Lung (tissue), 12 donors: ENCODE data around the gene AIFM3. TPM values are rescaled to one million over a fixed set of nuclear protein-coding genes. Genes with fewer than 3 reads are reported as not detected.

ENCODE experiments used
- ATAC-seq: fragments of 200-7000 bp; cut with Tn5 transposase; one replicate; pipeline ENCODE4 v1.9.1; 2020; ENCODE audit warnings: moderate number of reproducible peaks; ENCODE audit not compliant: insufficient read depth, low FRiP score
- DNase-seq, 3 donors: peaks; one replicate each; pipeline ENCODE4 v3.0.0-alpha.2; 2013 to 2017
- H3K27ac ChIP-seq, 2 donors: one replicate each; pipeline ENCODE4 v1.5.1; 2013; ENCODE audit warnings: mild to moderate bottlenecking in 2 of 2, moderate library complexity in 2 of 2, control low read depth in 1 of 2, inconsistent platforms in 1 of 2, low read depth in 1 of 2, low read length in 1 of 2
- H3K27me3 ChIP-seq, 3 donors: one replicate each; pipeline ENCODE4 v1.5.1; 2013; ENCODE audit warnings: low read length in 2 of 3; ENCODE audit not compliant: control insufficient read depth in 3 of 3, insufficient read depth in 3 of 3
- H3K36me3 ChIP-seq, 4 donors: one replicate each; pipeline ENCODE4 v1.5.1; 2013; ENCODE audit warnings: low read length in 4 of 4, mild to moderate bottlenecking in 1 of 4, moderate library complexity in 1 of 4; ENCODE audit not compliant: control insufficient read depth in 4 of 4, insufficient read depth in 4 of 4
- H3K4me1 ChIP-seq, 5 donors: one replicate each; pipeline ENCODE4 v1.5.1; 2013; ENCODE audit warnings: low read length in 5 of 5, mild to moderate bottlenecking in 2 of 5, moderate library complexity in 1 of 5; ENCODE audit not compliant: control insufficient read depth in 5 of 5, insufficient read depth in 5 of 5
- H3K4me3 ChIP-seq: one replicate; pipeline ENCODE4 v1.5.1; 2013; ENCODE audit warnings: mild to moderate bottlenecking, control low read depth, moderate library complexity
- H3K9ac ChIP-seq, 2 donors: one replicate each; pipeline ENCODE4 v1.5.1; 2013; ENCODE audit warnings: low read length in 2 of 2, control low read depth in 1 of 2; ENCODE audit not compliant: insufficient read depth in 1 of 2
- H3K9me3 ChIP-seq, 4 donors: one replicate each; pipeline ENCODE4 v1.5.1; 2013; ENCODE audit warnings: low read length in 3 of 4, mild to moderate bottlenecking in 1 of 4, moderate library complexity in 1 of 4; ENCODE audit not compliant: control insufficient read depth in 4 of 4, insufficient read depth in 3 of 4
- WGBS, 2 donors: extraction: QIAGEN DNeasy Blood & Tissue Kit; methylation state at CpG; one replicate each; pipeline ENCODE4 v1.1.7; 2013; 5-methylcytosine and 5-hydroxymethylcytosine counted together
- polyA plus RNA-seq, 2 donors: library from polyadenylated mRNA; stranded (reverse); fragments of 200-250 nt; gene quantifications; one replicate each; pipeline ENCODE4 v1.2.1, GENCODE V29; 2013
- total RNA-seq, 2 donors: library from RNA; depleted of rRNA in 1 of 2; stranded (reverse); fragments of >200 nt in 1 of 2; gene quantifications; one replicate each; pipeline ENCODE4 v1.2.1, GENCODE V29; 2014 to 2021
- TF ChIP-seq, protein P1 (sequence below): IDR thresholded peaks from 2 replicates; pipeline ENCODE4 v1.5.1; 2012; ENCODE audit warnings: mild to moderate bottlenecking; ENCODE audit errors: control extremely low read depth, extremely low read depth
- donor health status: control.
- donor health status: control.
- donor health status: Bipolar disorder and iron deficiency.
- donor health status: healthy.
- donor health status: DM: yes; HTN: yes; CAD: no.

AIFM3 gene
- total and polyA plus RNA-seq, 4 donors: 0.48 to 7.5 (median 4.8) TPM

DNA sequence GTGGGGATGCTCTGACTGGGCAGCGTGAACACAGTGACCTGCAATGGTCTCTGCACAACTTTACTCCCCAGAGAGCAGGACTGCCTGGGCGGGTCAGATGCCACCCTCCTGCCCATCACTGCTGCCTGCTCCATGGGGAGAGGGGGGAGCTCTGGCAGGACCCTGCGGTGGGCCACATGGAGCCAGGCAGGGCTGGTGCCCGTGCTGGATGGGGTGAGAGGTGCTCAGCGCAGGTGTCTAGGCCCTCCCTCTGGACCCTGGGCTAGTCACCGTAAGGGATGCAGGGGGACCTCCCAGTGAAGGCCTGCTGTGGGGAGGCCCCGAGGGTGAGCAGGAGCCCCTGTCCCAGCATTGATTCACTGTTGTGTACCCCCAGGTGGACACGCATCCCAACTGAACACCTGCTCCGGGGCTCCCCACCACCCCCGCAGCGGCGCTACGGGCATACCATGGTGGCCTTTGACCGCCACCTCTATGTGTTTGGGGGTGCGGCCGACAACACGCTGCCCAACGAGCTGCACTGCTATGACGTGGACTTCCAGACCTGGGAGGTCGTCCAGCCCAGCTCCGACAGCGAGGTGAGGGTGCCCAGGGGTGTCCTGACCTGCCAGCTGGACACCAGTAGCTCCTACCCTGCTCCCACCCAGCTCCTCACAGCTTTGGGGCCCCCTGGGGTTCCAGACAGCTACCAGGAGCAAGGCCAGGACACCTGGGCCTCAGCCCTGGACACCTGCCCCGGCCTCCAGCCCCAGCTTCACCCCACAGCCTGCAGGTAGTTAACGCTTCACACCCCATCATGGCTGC is 24.4 kb downstream of the AIFM3 start:
- peak overlapping the region in 1 of 2 donors; percentile 6 for H3K27ac ChIP-seq
- no peaks in the 10 kb centered on the region for H3K9me3 ChIP-seq
- no peaks in the 10 kb centered on the region for H3K27me3 ChIP-seq
- H3K4me3 ChIP-seq: no peak overlapping the region
- H3K36me3 ChIP-seq: peaks cover 5 to 66% (median 11%) of the 10 kb centered on the region in 4 donors
- ATAC-seq (no peak), DNase-seq (no peak)
- no peak overlapping the region for H3K9ac ChIP-seq
- TF ChIP-seq, protein P1, sequence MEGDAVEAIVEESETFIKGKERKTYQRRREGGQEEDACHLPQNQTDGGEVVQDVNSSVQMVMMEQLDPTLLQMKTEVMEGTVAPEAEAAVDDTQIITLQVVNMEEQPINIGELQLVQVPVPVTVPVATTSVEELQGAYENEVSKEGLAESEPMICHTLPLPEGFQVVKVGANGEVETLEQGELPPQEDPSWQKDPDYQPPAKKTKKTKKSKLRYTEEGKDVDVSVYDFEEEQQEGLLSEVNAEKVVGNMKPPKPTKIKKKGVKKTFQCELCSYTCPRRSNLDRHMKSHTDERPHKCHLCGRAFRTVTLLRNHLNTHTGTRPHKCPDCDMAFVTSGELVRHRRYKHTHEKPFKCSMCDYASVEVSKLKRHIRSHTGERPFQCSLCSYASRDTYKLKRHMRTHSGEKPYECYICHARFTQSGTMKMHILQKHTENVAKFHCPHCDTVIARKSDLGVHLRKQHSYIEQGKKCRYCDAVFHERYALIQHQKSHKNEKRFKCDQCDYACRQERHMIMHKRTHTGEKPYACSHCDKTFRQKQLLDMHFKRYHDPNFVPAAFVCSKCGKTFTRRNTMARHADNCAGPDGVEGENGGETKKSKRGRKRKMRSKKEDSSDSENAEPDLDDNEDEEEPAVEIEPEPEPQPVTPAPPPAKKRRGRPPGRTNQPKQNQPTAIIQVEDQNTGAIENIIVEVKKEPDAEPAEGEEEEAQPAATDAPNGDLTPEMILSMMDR: no peak
- H3K4me1 ChIP-seq: no peaks in the 10 kb centered on the region
- WGBS, 2 donors: 93 to 97% methylated on average over 23 to 24 of the region's 24 CpGs

DNA sequence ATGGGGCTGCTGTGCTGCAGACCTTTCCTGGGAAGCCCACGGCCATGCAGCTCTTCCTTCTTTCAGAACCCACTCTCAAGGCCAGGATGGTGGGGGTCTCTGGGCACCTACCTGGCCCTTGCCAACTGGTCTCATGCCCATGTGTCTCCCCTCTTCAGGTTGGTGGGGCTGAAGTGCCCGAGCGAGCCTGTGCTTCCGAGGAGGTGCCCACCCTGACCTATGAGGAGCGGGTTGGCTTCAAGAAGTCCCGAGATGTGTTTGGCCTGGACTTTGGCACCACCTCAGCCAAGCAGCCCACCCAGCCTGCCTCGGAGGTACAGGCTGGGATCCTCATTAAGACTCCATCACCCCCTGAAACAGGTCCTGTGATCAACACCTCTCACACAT is 25.0 kb downstream of the AIFM3 start:
- Histone ChIP-seq H3K27me3 (no peaks in the 10 kb centered on the region), H3K9me3 (no peaks in the 10 kb centered on the region), H3K4me1 (no peaks in the 10 kb centered on the region), H3K36me3 (peaks cover 3 to 70% (median 10%) of the 10 kb centered on the region in 4 donors), H3K4me3 (no peak overlapping the region), H3K27ac (no peak overlapping the region), H3K9ac (no peak overlapping the region)
- WGBS, 2 donors: 94 to 96% methylated on average over 7 of the region's 7 CpGs
- TF ChIP-seq, protein P1: no peak
- ATAC-seq (no peak), DNase-seq (no peak)

DNA sequence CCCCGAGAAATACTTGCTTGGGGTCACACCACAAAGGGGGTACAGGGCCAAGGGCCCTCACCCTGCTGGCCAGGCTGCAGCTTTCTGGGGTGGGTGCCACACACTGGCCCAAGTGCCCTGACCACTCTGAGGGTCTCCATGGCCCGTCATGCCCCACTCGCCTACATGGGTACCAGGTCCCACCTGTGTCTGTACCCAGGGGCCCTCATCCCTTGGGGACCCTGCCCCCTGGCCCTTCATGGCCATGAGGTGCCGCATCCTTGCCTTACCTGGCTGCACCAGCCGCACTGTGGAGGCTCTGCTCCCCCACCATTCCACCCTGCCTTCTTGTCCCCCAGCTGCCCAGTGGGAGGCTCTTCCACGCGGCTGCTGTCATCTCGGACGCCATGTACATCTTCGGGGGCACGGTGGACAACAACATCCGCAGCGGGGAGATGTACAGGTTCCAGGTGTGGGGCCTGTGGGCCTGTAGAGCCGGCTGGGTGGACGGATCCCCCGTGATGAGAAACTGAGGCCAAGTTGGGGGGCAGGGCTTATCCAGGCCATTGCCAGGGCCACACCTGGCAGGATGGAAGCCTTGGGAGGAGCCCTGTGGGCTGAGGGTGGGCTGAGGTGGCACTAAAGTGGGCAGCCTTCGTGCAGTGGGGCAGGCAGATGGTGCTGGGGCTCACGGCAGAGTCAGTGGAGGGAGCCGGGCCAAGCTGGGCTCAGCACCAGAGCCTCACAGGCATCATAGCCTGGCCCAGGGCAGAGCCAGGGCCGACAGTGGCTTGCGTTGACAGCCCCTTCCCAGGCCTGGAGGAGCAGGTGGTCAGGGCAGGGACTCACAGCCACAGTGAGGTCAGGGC is 25.6 kb downstream of the AIFM3 start:
- H3K4me1 ChIP-seq: no peaks in the 10 kb centered on the region
- 91 to 92% methylated on average over 21 of the region's 21 CpGs for WGBS, 2 donors

More for the DNA sequence above, 25.6 kb downstream of the AIFM3 start:
- Histone ChIP-seq H3K9me3 (no peaks in the 10 kb centered on the region), H3K4me3 (no peak overlapping the region), H3K9ac (no peak overlapping the region), H3K36me3 (peaks cover 3 to 71% (median 10%) of the 10 kb centered on the region in 4 donors), H3K27ac (no peak overlapping the region), H3K27me3 (no peaks in the 10 kb centered on the region)
- DNase-seq (no peak), ATAC-seq (no peak)
- TF ChIP-seq, protein P1: no peak
